AG10803 (cell line): Measurements from ENCODE around the gene SPARC.

ENCODE experiments used
- DNase-seq: peaks from one replicate; pipeline ENCODE4 v3.0.0; 2010; ENCODE audit warnings: low read depth
- H3K4me3 ChIP-seq: 2 replicates; pipeline ENCODE4 v1.5.1; 2011; ENCODE audit warnings: mild to moderate bottlenecking, low read length, control low read depth
- CTCF ChIP-seq: conservative IDR thresholded peaks from 2 replicates; pipeline ENCODE4 v1.5.1; 2011; ENCODE audit warnings: mild to moderate bottlenecking, low read length, control low read depth, inconsistent platforms

SPARC gene

DNA sequence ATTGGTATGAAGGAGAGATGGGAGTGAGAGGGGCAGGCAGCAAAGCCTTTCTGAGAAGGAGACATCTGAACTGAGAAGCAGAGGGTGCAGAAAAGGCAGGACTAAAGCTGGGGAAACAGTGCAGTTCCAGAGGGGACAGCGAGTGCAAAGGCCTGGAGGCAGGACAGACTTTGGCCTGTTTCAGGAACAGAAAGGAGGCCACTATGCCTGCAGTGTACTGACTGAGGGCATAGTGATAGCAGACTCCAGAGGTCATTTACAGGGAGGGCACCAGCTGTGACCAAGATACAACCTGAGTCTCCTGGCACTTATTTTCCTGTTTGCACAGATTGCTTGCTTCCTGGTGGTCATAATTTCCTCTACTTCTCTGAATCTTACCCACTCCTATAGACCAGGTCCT is 29.6 kb downstream of the SPARC start:
- TF ChIP-seq CTCF = no peak
- H3K4me3 ChIP-seq = no peak overlapping the region
- DNase-seq = no peak

GRCh38 chr5:151656311-151656710 is 30.4 kb downstream of the SPARC start:
- no peak overlapping the region for H3K4me3 ChIP-seq
- no peak for DNase-seq
- no peak for TF ChIP-seq CTCF

DNA sequence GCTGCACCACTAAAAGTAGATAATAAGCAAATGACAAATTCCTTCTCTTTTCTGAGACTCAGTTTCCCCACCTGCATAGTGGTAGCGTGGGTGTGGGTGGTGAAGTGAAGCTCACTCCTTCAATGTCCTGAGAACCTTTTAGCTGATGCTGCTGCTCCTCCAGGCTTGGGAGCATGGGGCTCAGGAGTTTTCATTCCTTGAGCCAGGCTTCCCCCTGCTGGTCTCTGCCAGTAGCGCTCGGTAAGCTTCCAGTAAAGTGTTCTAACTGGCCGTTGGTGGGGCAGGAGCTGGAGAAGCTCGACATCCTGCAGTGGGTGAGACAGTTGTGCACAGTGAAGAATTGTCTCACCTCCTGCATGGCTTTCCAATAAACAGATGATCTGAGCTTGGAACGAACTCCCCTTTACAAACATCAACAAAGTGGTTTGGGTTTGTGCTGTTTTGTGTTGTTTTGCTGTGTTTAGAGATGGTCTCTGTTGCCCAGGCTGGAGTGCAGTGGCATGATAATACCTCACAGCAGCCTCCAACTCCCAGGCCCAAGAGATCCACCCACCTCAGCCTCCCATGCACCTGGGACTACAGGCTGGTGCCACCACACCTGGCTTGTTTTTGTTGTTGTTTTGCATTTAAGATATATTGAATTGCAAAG is 34.6 kb downstream of the SPARC start:
- DNase-seq = peak; percentile 76
- peak; percentile 96 for TF ChIP-seq CTCF
- no peak overlapping the region for H3K4me3 ChIP-seq

DNA sequence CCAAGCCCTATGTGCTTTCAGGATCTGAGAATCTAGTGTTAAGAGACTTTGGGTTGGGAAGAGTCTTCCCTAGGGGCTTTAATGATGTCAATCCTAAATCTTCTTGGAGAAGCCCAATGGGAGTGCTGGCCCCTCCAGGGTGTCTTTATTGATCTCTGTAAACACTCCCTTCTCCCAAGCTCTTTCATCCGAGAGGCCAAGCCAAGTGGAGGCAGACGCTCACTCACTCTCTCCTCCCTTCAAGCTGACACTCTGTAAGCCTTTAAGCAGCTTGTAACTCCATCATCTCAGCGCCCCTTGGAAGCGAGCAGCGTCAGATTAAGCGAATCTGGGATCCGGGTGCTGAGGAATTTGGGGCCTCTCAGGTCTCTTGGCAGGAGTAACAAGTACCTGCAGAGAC is 37.7 kb downstream of the SPARC start:
- H3K4me3 ChIP-seq = no peak overlapping the region
- no peak for TF ChIP-seq CTCF
- DNase-seq = no peak

GRCh38 chr5:151648089-151648488 is 38.6 kb downstream of the SPARC start:
- no peak overlapping the region for H3K4me3 ChIP-seq
- no peak for TF ChIP-seq CTCF
- no peak for DNase-seq

- no peak for TF ChIP-seq CTCF
- no peak overlapping the region for H3K4me3 ChIP-seq
- DNase-seq = no peak
These were observed 39.3 kb downstream of the SPARC start for GRCh38 chr5:151647320-151647861.

DNA sequence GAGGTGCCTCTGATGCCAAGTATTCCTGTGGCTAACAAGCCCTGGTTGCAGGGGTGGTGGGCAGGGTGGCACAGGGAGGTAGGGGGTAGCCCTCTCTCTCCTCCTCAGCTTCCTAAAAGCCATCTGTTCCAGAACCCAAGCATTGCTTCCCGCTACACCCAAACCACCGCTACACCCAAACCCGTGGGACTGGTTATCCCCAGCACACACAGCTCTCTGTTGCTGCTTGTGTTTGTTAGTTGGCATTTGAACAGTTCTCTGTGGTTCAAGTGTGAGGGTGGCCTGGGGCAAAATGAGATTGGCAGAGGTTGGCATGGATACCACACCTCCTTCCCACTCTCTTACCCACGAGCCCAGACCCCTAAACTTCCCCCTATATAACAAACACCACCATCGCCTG is 40.4 kb downstream of the SPARC start:
- DNase-seq = no peak
- no peak for TF ChIP-seq CTCF
- H3K4me3 ChIP-seq = no peak overlapping the region
